SH-SY5Y (cell line): Measurements from ENCODE around the gene NFAM1.

ENCODE experiments used
- GATA2 ChIP-seq: IDR thresholded peaks from 2 replicates; pipeline ENCODE4 v1.6.1; 2011; ENCODE audit warnings: mild to moderate bottlenecking, low read depth, low read length
- GATA3 ChIP-seq: IDR thresholded peaks from 2 replicates; pipeline ENCODE4 v1.6.1; 2011; ENCODE audit warnings: low read depth, mild to moderate bottlenecking, low read length, moderate library complexity

- TF ChIP-seq GATA2 = no peak
- TF ChIP-seq GATA3 = no peak
Measured at GRCh38 chr22:42357221-42357620, 75.0 kb downstream of the NFAM1 start.
